Measurements from ENCODE around the gene PTPRU. TPM values are rescaled to one million over a fixed set of nuclear protein-coding genes. Genes with fewer than 3 reads are reported as not detected.

PTPRU gene
- total RNA-seq, 2 experiments from 2014 or later: 0.16 to 0.56 TPM

GRCh38 chr1:29270929-29271521 is 34.7 kb downstream of the PTPRU start:
- Histone ChIP-seq H3K27ac (ENCODE audit: low read depth in 1 of 2, low read length in 2 of 2) (no peak overlapping the region), H3K4me1 (ENCODE audit: insufficient read depth, low read length) (no peaks in the 10 kb centered on the region), H3K9me3 (ENCODE audit: control insufficient read depth in 1 of 2, insufficient read depth in 1 of 2, low read length in 2 of 2) (no peaks in the 10 kb centered on the region), H3K27me3 (ENCODE audit: control insufficient read depth in 1 of 2, insufficient read depth in 2 of 2, low read length in 2 of 2) (peaks cover 13 to 25% of the 10 kb centered on the region in 2 experiments), H3K36me3 (ENCODE audit: insufficient read depth, low read length) (no peaks in the 10 kb centered on the region), H3K4me3 (ENCODE audit: low read length) (no peak overlapping the region)
- POLR2A ChIA-PET: no interaction called here
- no peak for ATAC-seq (ENCODE audit: poor library complexity)
- intact Hi-C loops (cut with DNase I, micrococcal nuclease): no loop called here
- CTCF ChIA-PET: no interaction called here
- no peak overlapping the region for H3K4me3 Mint-ChIP-seq
- H3K4me1 Mint-ChIP-seq (ENCODE audit: low read depth): no peaks in the 10 kb centered on the region
- no peaks in the 10 kb centered on the region for H3K36me3 Mint-ChIP-seq (ENCODE audit: low read depth)
- H3K27me3 Mint-ChIP-seq: peaks cover 65% of the 10 kb centered on the region
- TF ChIP-seq CTCF (IDR thresholded peaks at IDR 0.05): no peak
- DNase-seq: no peak
- no peaks in the 10 kb centered on the region for H3K9me3 Mint-ChIP-seq
- H3K27ac Mint-ChIP-seq: no peak overlapping the region

GRCh38 chr1:29271724-29272123 is 35.4 kb downstream of the PTPRU start:
- Histone ChIP-seq H3K9me3 (ENCODE audit: control insufficient read depth in 1 of 2, insufficient read depth in 1 of 2, low read length in 2 of 2) (no peaks in the 10 kb centered on the region), H3K4me1 (ENCODE audit: insufficient read depth, low read length) (no peaks in the 10 kb centered on the region), H3K27me3 (ENCODE audit: control insufficient read depth in 1 of 2, insufficient read depth in 2 of 2, low read length in 2 of 2) (peaks cover 13 to 25% of the 10 kb centered on the region in 2 experiments), H3K4me3 (ENCODE audit: low read length) (no peak overlapping the region), H3K27ac (ENCODE audit: low read depth in 1 of 2, low read length in 2 of 2) (no peak overlapping the region), H3K36me3 (ENCODE audit: insufficient read depth, low read length) (no peaks in the 10 kb centered on the region)
- ATAC-seq (ENCODE audit: poor library complexity) (no peak), DNase-seq (no peak)
- intact Hi-C loops (cut with DNase I, micrococcal nuclease): no loop called here
- Mint-ChIP-seq H3K27ac (no peak overlapping the region), H3K27me3 (peaks cover 58% of the 10 kb centered on the region), H3K9me3 (no peaks in the 10 kb centered on the region), H3K4me1 (ENCODE audit: low read depth) (no peaks in the 10 kb centered on the region), H3K4me3 (no peak overlapping the region), H3K36me3 (ENCODE audit: low read depth) (no peaks in the 10 kb centered on the region)
- no peak for TF ChIP-seq CTCF (IDR thresholded peaks at IDR 0.05)
- ChIA-PET POLR2A (no interaction called here), CTCF (no interaction called here)

GRCh38 chr1:29272147-29272907 is 36.0 kb downstream of the PTPRU start:
- Mint-ChIP-seq H3K27ac (no peak overlapping the region), H3K9me3 (no peaks in the 10 kb centered on the region), H3K27me3 (peaks cover 52% of the 10 kb centered on the region), H3K4me3 (no peak overlapping the region), H3K36me3 (ENCODE audit: low read depth) (no peaks in the 10 kb centered on the region), H3K4me1 (ENCODE audit: low read depth) (no peaks in the 10 kb centered on the region)
- no peak for TF ChIP-seq CTCF (IDR thresholded peaks at IDR 0.05)
- no peak for DNase-seq
- Histone ChIP-seq H3K4me3 (ENCODE audit: low read length) (no peak overlapping the region), H3K36me3 (ENCODE audit: insufficient read depth, low read length) (no peaks in the 10 kb centered on the region), H3K9me3 (ENCODE audit: control insufficient read depth in 1 of 2, insufficient read depth in 1 of 2, low read length in 2 of 2) (no peaks in the 10 kb centered on the region), H3K27me3 (ENCODE audit: control insufficient read depth in 1 of 2, insufficient read depth in 2 of 2, low read length in 2 of 2) (peaks cover 13 to 24% of the 10 kb centered on the region in 2 experiments), H3K4me1 (ENCODE audit: insufficient read depth, low read length) (no peaks in the 10 kb centered on the region), H3K27ac (ENCODE audit: low read depth in 1 of 2, low read length in 2 of 2) (no peak overlapping the region)
- intact Hi-C loops (cut with DNase I, micrococcal nuclease): no loop called here
- no peak for ATAC-seq (ENCODE audit: poor library complexity)
- CTCF ChIA-PET: no interaction called here
- POLR2A ChIA-PET: no interaction called here

All from CD4-positive, alpha-beta T cell (primary cell).